Stimulated activated CD4-positive, alpha-beta T cell treated with anti-CD3 and anti-CD28 coated beads, Interleukin-1b, Interleukin-23, amount 100 ng/mL, for 1 hour (primary cell): ENCODE data around the gene ELMO2.

ENCODE experiments used
- DNase-seq, 2 donors: peaks; one replicate each; pipeline ENCODE4 v3.0.0-alpha.2; 2020; ENCODE audit warnings: low read depth in 2 of 2

ELMO2 gene

DNA sequence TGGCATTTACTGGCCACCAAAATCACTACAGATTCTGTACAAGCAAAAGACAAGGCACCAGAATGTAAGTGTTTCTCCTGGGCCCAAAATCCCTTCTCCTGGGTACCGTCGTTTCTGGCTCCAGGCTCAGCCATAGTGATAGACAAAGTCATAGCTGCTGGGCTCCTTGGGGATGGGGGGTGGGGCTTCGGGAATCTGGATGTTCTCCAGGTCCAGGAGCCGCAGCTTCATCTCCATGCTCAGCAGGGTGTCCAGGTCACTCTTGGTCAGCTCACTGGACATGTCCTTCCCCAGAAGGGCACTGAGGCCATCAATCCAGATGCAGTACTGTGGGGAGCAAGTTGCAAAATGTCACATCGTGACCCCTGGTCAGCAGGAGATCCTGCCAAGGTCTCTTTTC, 39.2 kb downstream of the ELMO2 start:
- DNase-seq = no peak

DNA sequence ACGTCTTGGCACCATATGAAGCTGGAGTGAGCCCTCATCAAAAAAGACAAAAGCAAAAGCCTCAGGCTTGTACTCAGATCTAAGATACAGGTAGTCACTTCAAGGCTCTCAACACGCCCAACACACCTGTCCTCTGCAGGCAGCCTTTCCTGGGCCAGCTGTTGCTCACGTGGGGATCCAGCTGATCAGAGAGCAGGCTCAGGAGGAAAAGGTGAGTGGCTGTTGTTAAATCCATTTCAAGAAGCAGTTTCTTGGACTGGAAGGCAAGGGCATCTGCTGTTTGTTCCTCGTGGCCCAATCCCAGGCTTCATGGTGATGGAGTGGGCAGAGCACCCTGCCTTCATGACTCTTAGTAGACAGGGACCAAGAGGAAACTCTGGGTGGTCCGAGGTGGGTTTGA, 39.6 kb downstream of the ELMO2 start:
- no peak for DNase-seq

DNA sequence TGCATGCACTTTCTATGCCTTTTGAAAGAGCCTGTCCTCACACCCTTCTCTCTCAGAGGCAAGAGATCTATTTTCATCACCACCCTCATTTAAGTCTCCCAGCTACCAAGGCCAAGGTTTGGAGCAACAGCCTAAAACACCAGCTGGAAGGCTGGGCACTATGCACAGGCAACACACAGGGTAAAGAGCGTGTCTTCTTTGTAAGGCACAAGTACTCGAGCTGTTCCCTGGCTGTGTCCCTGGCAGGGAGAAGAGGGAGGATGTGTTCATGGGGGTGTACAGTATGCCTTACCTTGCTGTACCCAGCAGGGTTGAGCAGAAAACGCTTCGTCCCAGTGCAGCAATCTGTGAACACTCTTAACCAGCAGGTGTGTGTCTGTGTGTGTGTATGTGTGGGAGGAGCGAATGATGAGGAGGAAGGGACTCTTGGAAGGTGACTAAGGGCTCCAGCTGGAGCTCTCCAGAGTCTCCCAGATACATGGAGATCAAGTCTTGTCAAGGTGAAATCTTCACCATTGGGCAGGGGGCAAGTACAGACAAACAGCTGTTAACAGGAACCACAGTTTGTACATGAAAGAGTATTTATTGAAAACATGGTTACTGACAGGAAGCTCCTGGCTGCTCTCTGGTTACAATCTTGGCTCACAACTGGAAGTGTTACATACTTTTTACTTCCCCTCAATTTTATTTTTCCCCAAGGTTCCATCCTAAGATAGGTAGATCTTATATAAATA, 40.8 kb downstream of the ELMO2 start:
- no peak for DNase-seq

- no peak for DNase-seq
Measured at GRCh38 chr20:46364670-46365486, 41.5 kb downstream of the ELMO2 start.

- peak; percentile 60 to 76 for DNase-seq
Measured at GRCh38 chr20:46363874-46364669, 42.3 kb downstream of the ELMO2 start.

GRCh38 chr20:46362921-46363867, 43.2 kb downstream of the ELMO2 start:
- DNase-seq = no peak

- DNase-seq = no peak
Measured at GRCh38 chr20:46361811-46362210, 44.6 kb downstream of the ELMO2 start.

DNA sequence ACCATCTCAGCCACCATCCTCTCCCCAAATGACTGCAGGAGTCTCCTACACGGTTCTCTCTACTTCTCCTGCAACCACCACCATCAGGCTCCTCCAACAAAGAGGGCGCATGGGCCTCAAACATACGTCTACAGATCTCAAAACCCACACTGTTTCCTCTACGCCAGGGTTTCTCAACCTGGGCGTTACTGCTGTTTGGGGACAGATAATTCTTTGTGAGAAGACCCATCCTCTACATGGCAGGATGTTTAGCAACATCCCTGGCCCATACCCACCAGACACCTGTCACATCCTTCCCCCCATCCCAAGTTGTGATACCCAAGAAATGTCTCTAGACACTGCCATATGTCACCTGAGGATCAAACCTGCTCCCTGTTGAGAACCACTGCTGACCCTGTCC, 45.0 kb downstream of the ELMO2 start:
- no peak for DNase-seq

- no peak for DNase-seq
Measured at GRCh38 chr20:46359233-46359751, 47.1 kb downstream of the ELMO2 start.

DNA sequence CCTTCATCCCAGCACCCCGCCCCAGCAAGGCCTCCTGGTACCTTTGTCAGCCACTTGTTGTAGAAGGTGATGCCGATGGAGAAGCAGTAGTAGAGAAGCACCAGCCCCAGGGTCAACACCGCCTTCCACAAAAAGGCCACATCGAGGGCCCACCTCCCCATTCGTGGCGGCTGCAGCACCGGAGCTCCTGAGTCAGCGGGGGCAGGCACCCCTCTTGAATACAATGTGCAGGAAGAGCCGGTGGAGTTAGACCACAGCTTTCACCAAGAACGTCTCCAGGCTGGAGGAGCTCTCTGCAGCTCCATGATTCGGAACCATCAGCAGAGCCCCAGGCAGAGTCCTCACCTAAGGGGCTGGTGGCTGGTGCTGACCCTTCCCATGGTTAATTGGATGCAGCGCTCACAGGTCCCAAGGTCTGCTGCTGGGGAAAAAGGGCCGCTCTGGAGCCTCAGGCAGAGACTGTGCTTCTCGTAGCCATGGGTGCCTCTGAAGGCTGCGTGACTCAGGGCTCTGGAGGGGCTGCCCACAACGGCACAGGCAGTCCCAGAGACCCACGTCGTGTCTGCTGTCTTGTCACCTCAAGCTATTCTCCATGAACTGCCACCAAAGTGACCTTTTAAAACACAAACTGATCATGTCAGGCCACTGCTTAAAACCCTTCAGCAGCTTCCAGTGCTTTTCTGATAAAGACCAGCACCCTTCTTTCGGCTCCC, 47.9 kb downstream of the ELMO2 start:
- no peak for DNase-seq

DNA sequence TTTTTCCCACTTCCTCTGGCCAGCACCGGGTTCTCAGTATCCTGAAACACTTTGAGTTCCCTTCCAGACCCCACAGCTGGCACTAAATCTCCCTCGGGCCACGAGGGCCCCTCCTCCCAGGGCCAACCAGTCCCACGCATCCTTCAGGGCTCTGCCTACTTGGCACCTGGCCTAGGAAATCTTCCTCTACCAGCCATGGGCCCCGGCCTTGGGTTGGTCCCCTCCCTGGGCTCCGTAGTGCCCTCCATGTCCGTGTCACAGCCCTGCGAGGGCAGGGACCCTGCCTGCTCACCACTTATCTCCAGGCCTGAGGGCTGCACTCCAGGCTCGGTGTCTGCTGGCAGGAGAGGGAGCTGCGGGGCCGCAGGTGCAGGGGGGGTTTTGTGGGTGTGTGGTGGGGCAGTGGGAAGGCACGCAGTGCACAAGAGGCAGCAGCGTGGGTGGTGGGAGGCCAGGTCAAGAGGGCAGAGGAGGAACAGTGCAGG, 49.3 kb downstream of the ELMO2 start:
- no peak for DNase-seq

DNA sequence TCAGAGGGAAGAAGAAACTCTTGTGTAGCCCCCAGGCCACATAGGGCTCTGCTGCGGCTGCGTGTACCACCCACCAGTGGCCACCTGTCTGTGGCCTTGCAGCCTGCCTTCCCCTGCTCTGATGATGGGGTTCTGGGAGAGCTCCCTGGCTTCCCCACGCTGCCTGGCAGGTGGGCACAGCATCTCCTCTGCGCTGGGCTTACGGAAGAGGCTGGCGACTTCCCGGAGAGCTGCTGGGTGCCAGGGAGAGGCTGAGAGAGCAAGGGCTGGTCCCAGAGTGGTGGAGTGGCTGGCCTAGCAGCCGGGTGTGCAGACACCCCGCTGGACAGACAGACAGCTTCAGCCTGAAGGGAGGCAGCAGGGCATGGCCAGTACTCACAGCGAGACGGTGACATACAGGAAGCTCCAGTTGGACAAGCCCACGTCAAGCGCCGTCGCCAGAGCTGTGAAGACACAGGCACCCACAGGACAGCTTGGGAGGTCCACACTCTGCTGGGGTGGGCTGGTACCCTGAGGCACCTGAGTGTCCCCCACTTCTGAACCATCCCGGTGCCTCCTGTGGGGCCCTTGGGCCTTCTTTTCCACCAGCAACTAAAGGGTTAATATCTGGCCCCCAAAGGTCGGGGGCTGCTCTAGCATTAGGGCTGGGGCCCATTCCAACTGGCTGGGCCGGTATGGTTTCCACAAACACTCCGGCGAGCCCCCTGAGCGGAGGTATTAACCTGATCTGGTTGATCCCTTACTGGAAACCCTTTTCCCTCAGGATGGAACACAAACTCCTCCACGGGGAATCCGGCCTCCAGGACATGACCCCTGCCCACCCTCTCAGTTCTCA, 50.0 kb downstream of the ELMO2 start:
- DNase-seq = no peak

- no peak for DNase-seq
Measured at GRCh38 chr20:46355778-46356177, 50.6 kb downstream of the ELMO2 start.

GRCh38 chr20:46354920-46355654, 51.3 kb downstream of the ELMO2 start:
- no peak for DNase-seq

GRCh38 chr20:46354207-46354555, 52.2 kb downstream of the ELMO2 start:
- DNase-seq = no peak

DNA sequence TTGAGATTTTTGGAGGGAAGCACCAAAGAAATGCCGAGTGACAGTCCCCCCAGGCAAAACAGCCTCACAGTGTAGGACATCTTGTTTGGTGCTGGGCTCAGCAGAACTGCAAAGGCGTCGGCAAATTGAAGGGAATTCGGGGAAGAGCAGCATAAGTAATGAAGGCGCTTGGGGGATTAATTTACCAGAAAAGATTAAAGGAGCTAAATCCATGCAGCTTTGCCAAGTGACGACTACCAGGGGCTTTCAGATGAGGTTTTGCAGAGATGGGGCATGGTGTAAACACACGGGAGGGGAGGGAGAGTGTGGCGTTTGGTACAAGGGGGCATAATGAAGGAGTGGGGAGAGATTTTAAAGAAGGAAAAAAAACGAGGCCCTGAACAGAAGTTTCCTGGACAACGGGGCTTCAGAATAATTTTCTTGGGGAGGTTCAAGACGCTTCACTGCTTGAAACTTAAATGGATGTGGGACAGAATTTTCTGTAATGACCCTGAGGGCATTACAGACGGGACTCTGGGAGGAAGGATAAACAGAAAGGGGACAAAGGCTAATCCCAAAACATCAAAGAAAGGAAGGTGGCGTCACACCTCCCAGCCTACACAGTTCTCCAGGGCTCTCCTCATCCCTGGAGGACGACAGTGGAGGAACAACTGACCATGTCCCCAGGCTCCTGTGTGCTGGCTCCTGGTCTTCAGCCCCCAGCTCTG, 52.8 kb downstream of the ELMO2 start:
- no peak for DNase-seq

DNA sequence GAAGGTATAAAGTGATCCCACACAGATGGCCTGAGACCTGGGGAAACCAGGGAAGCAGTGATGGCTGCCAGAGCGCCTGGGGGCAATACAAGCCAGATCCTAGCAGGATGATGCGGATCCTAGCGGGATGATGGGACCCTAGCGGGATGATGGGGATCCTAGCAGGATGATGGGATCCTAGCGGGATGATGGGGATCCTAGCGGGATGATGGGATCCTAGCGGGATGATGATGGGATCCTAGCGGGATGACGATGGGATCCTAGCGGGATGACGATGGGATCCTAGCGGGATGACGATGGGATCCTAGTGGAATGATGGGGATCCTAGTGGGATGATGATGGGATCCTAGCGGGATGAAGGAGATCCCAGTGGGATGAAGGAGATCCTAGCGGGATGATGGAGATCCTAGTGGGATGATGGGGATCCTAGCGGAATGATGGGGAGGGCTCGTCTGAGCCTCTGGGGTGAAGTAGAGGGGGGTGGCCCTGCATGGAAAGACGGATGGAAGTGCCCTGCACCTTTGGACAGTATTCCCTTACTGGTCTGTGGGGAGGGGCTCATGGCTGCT, 54.0 kb downstream of the ELMO2 start:
- no peak for DNase-seq
